Activated B cell treated with CpG ODN at 0.5 μM for 24 hours (primary cell): ENCODE data around the gene TBC1D22A. TPM values are rescaled to one million over a fixed set of nuclear protein-coding genes. Genes with fewer than 3 reads are reported as not detected.

Source experiments
- ATAC-seq: fragments of 200-7000 bp; cut with Tn5 transposase; one replicate; pipeline ENCODE4 v1.10.0; 2021; ENCODE audit warnings: low read depth, mild to moderate bottlenecking, moderate library complexity
- CTCF ChIA-PET: fragments of 350-600 bp; sonication (Branson Sonifier 250); formaldehyde crosslinking; loops from one replicate; lab custom pipeline; 2021; ENCODE audit warnings: antibody characterized with exemption; lab: Charles Lee
- POLR2A ChIA-PET: fragments of 350-600 bp; sonication (Branson Sonifier 250); formaldehyde crosslinking; loops from one replicate; lab custom pipeline; 2021; ENCODE audit warnings: antibody characterized with exemption; lab: Charles Lee
- DNase-seq: peaks from one replicate; pipeline ENCODE4 v3.0.0; 2022
- H3K27ac Mint-ChIP-seq: one replicate; pipeline ENCODE4 v1.8.0; 2020; ENCODE audit warnings: mixed read lengths
- H3K27me3 Mint-ChIP-seq: one replicate; pipeline ENCODE4 v1.8.0; 2021; ENCODE audit warnings: mixed read lengths
- H3K36me3 Mint-ChIP-seq: one replicate; pipeline ENCODE4 v1.8.0; 2021; ENCODE audit warnings: low read depth, mixed read lengths
- H3K4me1 Mint-ChIP-seq: one replicate; pipeline ENCODE4 v1.8.0; 2021; ENCODE audit warnings: mixed read lengths
- H3K4me3 Mint-ChIP-seq: one replicate; pipeline ENCODE4 v1.8.0; 2020; ENCODE audit warnings: mild to moderate bottlenecking, mixed read lengths
- H3K9me3 Mint-ChIP-seq: one replicate; pipeline ENCODE4 v1.8.0; 2020; ENCODE audit warnings: mixed read lengths
- intact Hi-C: fragments of 100-400 bp; cut with micrococcal nuclease; formaldehyde crosslinking; loops from one replicate; pipeline ENCODE4 v1.15.1; 2024
- total RNA-seq: library from RNA; stranded (reverse); gene quantifications from 2 replicates; pipeline ENCODE4 v1.2.3, GENCODE V29; 2022
- TF ChIP-seq, protein P1 (sequence below): fragments of 200-600 bp; IDR thresholded peaks from one replicate; pipeline ENCODE4 v1.8.0; 2022; ENCODE audit warnings: antibody characterized with exemption, mild to moderate bottlenecking

TBC1D22A gene
- total RNA-seq, 1 donor from 2014 or later = 85.9 TPM

DNA sequence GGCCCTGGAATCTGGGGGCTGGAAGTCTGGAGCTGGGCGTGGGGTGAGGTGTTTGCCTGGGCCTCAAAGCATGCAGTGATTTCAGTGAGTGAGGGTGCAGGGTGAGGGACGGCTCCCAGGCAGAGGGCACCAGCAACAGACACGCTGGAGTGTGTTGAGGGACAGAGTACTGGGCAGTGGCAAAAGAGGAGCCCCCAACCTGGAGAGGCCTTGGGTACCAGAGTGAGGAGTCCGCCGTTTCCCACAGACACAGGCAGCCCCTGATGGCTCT is 12.0 kb upstream of the TBC1D22A start:
- ATAC-seq = no peak
- peaks cover 27% of the 10 kb centered on the region for H3K4me1 Mint-ChIP-seq

DNA sequence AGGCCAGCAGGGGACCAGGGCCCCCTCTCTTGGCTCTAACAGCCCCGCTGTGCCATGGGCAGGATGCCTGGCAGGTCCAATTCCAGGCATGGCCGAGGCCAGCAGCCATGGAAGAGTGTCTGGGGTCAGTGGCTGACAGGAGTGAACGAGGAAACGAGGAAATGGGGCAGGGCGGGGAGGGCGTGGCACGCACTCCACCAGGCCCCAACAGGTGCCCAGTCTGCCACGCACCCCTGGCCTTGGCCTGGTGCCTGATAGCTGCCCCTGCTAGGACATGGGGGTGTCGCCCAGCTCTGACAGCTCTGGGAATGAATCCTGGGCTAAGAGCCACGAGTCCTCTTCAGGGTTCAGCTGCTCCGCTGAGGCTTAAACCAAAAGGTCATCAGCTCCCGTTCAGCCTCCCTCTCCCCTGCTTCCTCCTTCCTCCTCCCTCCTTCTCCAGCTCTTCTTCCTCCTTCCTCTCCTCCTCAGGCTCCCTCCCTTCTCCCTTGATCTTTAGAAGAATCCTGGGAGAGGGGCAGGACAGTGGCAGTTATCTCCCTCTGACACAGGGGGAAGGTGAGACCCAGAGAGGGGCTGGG is 11.5 kb upstream of the TBC1D22A start:
- TF ChIP-seq, protein P1, sequence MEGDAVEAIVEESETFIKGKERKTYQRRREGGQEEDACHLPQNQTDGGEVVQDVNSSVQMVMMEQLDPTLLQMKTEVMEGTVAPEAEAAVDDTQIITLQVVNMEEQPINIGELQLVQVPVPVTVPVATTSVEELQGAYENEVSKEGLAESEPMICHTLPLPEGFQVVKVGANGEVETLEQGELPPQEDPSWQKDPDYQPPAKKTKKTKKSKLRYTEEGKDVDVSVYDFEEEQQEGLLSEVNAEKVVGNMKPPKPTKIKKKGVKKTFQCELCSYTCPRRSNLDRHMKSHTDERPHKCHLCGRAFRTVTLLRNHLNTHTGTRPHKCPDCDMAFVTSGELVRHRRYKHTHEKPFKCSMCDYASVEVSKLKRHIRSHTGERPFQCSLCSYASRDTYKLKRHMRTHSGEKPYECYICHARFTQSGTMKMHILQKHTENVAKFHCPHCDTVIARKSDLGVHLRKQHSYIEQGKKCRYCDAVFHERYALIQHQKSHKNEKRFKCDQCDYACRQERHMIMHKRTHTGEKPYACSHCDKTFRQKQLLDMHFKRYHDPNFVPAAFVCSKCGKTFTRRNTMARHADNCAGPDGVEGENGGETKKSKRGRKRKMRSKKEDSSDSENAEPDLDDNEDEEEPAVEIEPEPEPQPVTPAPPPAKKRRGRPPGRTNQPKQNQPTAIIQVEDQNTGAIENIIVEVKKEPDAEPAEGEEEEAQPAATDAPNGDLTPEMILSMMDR = no peak
- Mint-ChIP-seq H3K4me3 (no peak overlapping the region), H3K27ac (no peak overlapping the region), H3K27me3 (peaks cover 2% of the 10 kb centered on the region), H3K4me1 (peaks cover 27% of the 10 kb centered on the region), H3K9me3 (no peaks in the 10 kb centered on the region), H3K36me3 (no peaks in the 10 kb centered on the region)
- ChIA-PET POLR2A (interaction anchor here (1.0 kb wide), 1 partner anchor 11 kb away, joined by 3 read pairs; the partner anchor contains the start of gene TBC1D22A), CTCF (no interaction called here)
- DNase-seq (no peak), ATAC-seq (no peak)
- intact Hi-C loops = no loop called here

More for the DNA sequence above, 12.0 kb upstream of the TBC1D22A start:
- intact Hi-C loops = no loop called here
- TF ChIP-seq, protein P1 = no peak
- ChIA-PET POLR2A (no interaction called here), CTCF (no interaction called here)
- Mint-ChIP-seq H3K9me3 (no peaks in the 10 kb centered on the region), H3K27me3 (peaks cover 2% of the 10 kb centered on the region), H3K36me3 (no peaks in the 10 kb centered on the region), H3K4me3 (no peak overlapping the region), H3K27ac (no peak overlapping the region)
- DNase-seq = no peak

DNA sequence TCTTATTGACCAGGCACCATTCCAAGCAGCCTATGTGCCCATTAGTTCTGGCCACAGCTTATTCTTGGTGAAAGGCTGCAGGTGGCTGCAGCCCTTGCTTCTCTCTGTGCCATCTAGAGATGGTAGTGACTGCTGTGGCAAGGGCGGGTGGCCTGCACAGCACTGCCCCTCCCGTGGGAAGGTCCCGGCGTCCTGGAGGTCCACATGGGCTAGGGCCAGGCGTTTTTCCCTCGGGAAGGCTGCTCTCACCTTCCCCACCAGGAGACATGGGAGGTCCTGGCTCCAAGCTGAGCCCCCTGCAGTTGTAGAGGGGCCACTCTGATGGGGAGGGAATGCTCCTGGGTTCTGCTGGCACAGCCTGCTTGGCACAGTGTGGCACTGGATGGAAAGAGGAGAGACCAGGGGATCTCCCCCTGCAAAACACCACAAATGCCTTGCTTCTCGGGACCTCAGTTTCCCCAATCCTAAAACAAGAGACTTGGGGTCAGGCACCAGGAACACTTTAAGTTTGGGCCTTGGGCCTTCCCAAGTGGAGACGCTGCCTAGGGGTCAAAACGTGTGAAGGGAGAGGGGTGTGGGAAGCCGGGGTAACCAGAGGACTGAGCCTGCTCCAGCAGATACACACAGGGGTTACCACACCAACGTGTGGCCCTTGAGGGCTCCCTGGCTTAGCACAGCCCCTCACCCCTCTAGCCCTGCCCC is 10.0 kb upstream of the TBC1D22A start:
- no peak for ATAC-seq
- Mint-ChIP-seq H3K4me1 (peaks cover 32% of the 10 kb centered on the region), H3K4me3 (no peak overlapping the region)

DNA sequence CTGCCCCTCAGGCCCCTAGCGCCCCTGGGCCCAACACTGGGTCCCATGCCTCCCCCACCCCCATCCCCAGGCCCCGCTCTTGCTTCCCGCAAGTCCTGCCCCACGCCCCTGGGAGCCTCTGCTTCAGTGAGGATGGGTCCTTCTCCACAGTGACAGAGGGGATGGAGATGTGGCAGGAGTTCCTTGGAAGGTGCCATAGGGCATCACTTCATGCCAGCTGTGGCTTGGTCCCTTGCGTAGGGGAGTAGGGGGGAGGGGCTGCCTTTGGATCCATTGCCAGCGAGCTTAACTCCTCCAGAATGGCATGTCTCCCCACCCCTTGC is 9.5 kb upstream of the TBC1D22A start:
- intact Hi-C loops = no loop called here
- Mint-ChIP-seq H3K36me3 (no peaks in the 10 kb centered on the region), H3K27ac (no peak overlapping the region), H3K9me3 (peaks cover 4% of the 10 kb centered on the region), H3K4me3 (no peak overlapping the region), H3K27me3 (peaks cover 2% of the 10 kb centered on the region), H3K4me1 (peaks cover 32% of the 10 kb centered on the region)
- ChIA-PET POLR2A (no interaction called here), CTCF (no interaction called here)
- DNase-seq (no peak), ATAC-seq (no peak)
- TF ChIP-seq, protein P1 = no peak

More for the DNA sequence above, 10.0 kb upstream of the TBC1D22A start:
- DNase-seq = no peak
- Mint-ChIP-seq H3K27ac (no peak overlapping the region), H3K9me3 (peaks cover 4% of the 10 kb centered on the region), H3K27me3 (peaks cover 2% of the 10 kb centered on the region), H3K36me3 (no peaks in the 10 kb centered on the region)
- CTCF ChIA-PET = no interaction called here
- intact Hi-C loops = no loop called here
- TF ChIP-seq, protein P1 = no peak
- POLR2A ChIA-PET = interaction anchor here (1.0 kb wide), 1 partner anchor 10 kb away, joined by 3 read pairs; the partner anchor contains the start of gene TBC1D22A

DNA sequence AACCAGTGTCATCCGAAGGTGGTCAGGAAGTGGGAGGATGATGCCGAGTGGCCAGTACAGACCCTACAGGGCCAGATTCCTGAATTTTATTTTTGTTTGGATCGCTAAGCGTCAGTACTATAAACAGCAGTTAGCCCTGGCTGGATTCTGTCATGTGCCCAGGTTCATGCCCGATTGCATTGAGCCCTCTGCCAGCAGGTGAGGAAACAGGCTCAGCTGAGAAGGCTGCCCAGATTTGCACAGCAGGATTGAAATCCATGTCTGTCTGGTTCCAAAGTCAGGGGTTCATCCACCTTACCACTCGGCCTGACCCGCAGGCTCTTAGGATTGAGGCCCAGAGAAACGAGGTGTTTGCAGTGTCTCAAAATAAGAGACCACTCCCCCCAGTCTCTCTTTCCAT is 9.1 kb upstream of the TBC1D22A start:
- no peak overlapping the region for H3K4me3 Mint-ChIP-seq
- DNase-seq (no peak), ATAC-seq (no peak)
- H3K9me3 Mint-ChIP-seq = peaks cover 4% of the 10 kb centered on the region
- TF ChIP-seq, protein P1 = no peak
- CTCF ChIA-PET = no interaction called here
- POLR2A ChIA-PET = interaction anchor here (0.6 kb wide), 1 partner anchor 36 kb away, joined by 6 read pairs; no protein-coding TSS in a partner anchor
- no peaks in the 10 kb centered on the region for H3K36me3 Mint-ChIP-seq
- no peak overlapping the region for H3K27ac Mint-ChIP-seq
- H3K27me3 Mint-ChIP-seq = peaks cover 2% of the 10 kb centered on the region
- H3K4me1 Mint-ChIP-seq = peaks cover 33% of the 10 kb centered on the region
- intact Hi-C loops = no loop called here
